Activated CD4-positive, CD25-positive, alpha-beta regulatory T cell treated with anti-CD3 and anti-CD28 coated beads, Interleukin-2, amount 50 U/mL, for 24 hours (primary cell): ENCODE results near the gene GUCY1A2.

Source experiments
- ATAC-seq, 2 donors: fragments of 150-1000 bp; cut with Tn5 transposase; one replicate each; pipeline ENCODE4 v1.10.0; 2021; ENCODE audit warnings: mild to moderate bottlenecking in 1 of 2, moderate library complexity in 1 of 2

The GUCY1A2 gene

DNA sequence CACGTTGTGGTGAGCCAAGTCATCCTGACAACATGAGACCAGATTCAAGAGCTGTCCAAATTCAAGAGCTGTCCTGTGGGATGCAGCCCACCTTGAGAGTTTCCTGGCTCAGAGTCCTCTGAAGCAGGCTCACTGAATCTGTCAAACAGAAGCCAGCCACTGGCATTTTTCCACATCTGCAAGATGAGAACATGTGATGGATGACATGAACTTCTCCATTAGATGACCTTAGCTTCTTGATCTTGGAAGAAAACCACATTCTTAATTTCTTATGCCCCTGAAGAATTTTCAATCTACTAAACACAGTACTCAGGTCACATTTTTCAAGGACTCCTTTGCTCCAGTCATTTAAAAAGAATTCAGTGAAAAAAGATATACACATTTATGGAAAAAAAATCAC is 291.0 kb downstream of the GUCY1A2 start:
- ATAC-seq: no peak

DNA sequence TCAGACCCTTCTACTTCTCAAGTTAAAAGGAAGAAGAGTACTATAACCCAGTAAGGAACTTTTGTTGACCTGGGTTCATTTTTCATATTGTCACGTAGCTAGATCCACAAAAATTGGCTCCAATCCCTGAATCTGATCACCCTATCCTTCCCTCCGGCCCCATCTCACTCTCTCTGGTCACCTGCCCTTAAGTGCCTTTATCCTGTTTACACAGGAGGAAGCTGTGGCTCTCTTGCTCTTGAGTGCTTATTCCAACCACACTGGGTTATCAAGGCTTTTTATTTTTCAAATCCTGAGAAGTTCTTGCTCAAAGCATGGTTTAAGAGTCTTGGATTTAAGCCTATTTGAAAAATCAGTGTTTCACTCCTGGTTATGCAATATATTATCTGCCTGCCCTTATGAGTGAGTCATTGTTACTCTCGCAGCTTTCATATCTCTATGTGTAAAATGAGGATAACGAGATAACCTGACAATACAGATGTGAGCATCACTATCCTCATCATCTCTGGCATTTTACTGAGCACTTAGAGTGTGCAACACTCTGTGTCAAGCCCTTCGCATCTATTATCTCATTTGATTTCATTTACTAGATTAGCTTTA is 293.9 kb downstream of the GUCY1A2 start:
- no peak for ATAC-seq

DNA sequence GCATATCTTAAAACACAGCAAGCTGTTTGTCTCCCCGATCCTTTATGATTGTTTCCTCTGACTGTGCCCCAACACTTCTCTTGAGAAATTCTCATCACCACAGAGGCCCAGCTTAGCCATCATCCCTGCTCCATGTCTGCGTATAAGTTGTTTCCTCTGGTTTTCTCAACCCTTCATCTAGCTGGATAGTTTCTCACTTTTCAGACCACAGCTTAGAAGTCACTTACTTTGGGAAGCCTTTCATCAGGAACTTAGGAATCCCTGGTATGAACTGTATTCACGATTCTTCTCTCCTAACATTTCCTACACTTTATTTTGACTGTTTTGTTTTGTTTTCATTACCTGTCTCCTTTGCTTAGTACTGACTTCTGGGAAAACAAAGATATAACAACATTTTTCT is 295.2 kb downstream of the GUCY1A2 start:
- ATAC-seq: no peak

DNA sequence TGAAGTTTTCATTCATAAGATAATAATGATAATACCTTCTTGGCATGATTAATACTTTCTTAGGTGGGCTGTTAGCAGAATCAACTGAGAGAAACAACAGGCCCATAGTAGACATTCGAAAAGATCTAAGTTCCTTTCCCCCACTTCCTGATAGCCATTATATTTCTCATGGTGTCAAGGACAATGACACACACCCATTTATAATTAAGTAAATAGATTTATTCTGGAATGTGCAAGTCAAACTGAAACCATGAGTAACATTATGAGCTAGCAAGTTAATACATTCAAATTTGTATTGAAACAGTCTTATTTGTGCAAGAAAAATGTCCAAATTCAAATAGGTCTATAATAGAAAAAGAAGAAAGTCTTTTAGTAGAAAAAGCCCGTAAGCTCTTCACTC is 301.1 kb downstream of the GUCY1A2 start:
- ATAC-seq: no peak

DNA sequence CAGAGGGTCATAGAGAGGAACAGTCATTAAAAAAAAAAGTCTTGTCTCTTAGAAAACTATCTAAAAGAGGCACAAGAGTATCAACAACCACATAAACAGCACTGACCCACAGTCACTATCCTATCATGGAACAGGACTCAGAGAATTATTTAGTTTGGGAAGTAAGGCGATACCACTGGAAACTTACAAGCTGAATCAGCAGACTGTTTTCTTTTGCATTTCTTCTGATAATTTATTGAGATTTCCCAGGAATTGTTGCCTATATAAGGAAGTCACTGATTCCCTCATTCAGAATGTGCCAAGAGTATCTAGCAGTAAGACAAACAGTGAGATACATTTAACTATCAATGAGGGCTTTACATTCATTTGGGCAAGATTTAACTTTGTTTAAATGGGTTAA is 304.1 kb downstream of the GUCY1A2 start:
- ATAC-seq: no peak

DNA sequence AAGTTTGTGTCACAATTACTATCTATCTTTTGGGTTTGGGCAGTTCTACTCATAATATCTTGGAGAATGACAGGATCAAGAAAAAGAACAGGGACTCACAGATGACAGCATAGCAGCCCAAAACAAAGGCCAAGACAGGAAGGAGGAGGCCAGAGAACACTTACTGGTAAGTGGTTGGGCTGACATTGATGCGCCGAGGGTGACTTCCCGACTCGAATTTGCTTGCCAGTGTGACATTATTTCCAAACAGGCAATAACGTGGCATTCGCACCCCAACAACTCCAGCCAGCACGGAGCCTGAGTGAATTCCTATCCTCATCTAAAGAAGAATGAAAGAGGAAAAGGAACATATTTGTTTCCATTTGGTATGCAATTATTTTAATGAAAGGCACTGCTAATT is 309.9 kb downstream of the GUCY1A2 start:
- no peak for ATAC-seq

DNA sequence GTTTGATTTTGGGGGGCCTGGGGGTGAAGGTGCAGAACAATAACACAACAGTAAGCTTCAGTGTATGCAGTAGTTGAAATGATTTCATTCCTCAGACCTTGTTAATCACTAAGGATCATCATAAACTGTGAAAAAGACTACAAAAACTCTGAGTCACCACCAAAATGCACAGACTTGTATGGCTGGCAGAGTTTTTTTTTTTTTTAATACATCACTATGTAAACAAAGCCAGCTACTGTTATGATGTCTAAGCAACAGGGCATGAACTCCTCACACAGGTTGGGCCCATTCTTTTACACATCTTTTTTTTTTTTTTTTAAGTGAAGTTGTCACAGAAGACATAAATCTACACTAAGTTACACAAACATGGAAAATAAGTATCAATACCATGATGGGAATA is 311.9 kb downstream of the GUCY1A2 start:
- no peak for ATAC-seq

DNA sequence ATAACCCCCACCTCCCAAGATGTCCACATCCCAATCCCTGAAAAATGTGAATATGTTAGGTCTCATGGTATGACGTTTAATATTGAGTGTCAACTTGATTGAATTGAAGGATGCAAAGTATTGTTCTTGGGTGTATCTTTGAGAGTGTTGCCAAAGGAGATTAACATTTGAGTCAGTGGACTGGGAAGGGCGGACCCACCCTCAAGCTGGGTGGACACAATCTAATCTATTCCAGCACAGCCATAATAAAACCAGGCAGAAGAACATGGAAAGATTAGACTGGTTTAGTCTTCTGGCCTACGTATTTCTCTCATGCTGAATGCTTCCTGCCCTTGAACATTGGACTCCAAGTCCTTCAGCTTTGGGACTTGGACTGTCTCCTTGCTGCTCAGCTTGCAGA is 315.5 kb downstream of the GUCY1A2 start:
- no peak for ATAC-seq

DNA sequence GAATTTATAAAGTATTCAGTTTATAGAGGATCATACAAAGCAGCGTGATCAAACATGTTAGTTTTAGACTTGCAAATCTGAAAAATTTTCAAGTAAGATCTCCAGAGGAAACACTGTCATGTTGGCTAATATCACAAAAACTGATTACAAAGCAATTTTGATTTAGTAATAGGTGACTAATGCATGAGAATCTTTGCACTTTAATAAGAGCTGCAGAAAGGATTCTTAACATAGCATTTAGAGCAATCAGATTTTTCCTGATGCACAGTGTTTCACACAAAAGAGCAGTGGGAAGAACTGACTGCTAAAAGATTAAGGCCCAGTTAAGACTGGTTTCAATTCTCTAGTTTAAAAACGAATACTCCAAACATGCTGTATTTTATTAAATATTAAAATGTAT is 321.2 kb downstream of the GUCY1A2 start:
- ATAC-seq: no peak

DNA sequence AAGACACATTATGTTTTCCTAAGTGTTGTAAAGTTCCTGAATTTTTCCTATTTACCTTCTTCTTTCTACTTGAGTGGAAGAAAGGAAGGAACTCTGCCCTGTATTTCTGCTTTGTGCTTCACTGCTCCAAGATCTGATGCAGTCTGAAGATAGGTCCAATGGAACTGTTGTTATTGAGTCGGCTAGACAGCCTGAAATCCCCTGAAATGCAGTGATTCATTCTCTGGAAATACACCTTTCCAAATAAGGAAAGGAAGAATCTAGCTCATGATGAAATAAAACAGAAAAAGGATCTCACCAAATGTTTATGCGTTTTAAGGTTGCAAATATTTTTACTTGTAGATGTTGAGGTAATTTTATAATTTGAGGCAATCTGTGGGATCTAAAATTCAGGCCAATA is 322.8 kb downstream of the GUCY1A2 start:
- ATAC-seq: no peak

DNA sequence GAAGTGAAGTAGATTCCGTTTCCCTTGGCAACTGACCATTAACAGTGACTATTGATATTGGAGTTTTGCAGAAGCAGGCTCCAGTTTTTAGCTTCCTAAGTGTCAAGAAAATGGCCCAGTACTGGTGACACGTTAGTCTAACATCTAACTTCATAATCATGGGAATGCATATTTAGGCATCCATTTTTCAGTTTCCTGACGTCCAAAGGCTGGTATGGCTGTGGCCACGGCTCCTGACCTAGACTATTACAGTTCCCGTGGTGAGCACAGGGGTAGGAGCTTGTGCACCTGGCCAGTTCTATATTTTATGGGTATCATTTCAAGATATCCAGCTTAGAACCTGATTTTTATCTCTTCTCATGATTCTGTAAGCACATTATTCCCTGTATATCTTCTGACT is 323.8 kb downstream of the GUCY1A2 start:
- no peak for ATAC-seq

DNA sequence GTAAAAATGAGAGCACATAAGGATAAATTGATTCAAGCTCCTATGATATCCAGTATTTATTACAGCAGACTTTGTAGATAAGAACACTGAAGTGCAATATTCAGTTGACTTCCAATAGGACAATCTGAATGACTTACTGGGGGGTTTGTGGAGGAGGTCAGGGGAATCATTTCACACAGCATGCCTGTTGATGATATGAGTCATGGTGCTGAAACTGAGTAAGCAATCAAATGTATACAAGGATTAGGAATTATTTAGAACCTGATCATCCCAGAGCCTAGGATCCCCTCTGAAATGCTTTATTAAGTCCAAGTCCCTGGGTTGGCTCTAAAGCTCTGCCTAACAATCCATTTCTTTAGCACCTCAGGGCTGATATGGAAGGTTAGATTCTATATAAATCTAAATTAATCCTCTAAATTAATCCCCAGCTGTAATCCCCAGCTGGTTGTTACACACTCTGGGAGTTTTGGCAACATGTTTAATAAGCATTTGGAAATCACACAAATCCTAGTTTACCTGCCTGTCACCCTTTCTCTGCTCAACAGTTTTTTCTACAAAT is 326.4 kb downstream of the GUCY1A2 start:
- no peak for ATAC-seq

DNA sequence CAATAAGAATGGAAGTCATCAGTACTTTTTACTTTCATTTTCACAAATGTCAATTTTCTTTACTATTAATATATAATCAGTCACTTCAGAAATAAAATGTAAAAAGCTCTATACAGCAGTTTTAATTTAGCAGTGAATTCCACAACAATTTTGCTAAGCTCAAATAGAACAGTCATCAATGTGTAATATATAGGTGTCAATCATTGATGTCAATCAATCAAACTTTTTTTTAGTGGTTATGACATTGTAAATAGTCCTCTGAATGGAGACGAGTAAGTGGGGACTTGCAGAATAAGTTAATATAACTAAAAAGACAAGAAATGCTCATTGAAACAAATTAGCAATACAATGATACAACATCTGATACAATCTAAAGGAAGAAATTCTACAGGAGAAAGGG is 327.4 kb downstream of the GUCY1A2 start:
- ATAC-seq: no peak

DNA sequence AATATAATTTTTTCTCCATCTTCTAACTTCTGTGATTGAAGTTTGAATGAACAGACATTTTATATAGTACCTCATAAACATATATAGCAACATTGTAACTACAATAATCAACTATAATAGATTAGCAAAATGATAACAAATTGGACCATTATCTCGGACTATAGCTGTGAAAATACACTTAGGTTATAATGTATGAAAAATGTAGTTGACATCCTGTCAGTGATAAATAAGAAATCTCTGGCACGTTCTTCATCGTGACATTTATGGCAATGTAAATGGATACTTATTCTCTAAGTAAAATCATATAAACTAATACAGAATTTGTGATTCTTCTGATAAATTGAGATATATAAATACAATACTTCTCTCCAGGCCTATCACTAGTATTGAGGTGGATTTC is 333.3 kb downstream of the GUCY1A2 start:
- ATAC-seq: no peak

DNA sequence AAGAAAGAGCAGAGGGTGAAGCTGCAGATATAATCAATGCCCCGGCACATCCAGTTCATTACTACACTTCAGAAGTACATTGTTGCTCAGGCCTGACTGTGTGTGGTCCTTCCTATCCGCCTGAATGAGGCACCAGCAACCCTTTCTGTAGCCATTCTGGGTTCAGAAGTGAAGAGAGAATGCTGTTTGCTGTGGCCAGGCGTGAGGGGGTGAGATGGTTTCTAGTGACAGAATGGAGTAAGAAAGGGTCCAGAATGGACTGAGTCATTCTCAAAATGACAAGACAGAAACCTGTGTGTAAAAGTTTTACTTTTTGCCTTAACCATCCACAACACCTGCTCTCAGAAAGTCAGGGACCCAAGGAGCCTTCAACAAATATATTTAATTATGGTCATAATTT is 334.8 kb downstream of the GUCY1A2 start:
- ATAC-seq: no peak

DNA sequence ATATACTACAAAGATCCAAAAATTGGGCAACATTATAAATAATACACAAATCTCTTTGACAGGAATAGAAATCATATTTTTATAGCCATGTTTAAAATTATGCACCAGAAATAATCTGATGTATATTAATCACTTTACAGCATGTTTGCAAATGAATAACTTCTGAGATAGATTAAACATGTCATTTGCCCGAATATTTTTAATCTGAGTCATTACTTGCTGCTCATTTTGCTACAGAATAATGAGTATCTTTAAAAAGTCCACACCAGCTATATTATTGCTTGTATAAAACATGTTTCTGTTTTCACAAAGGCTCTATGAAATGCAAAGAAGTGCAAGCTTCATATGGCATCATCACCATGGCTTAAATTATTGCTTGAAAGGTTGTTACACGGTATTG is 336.8 kb downstream of the GUCY1A2 start:
- no peak for ATAC-seq

DNA sequence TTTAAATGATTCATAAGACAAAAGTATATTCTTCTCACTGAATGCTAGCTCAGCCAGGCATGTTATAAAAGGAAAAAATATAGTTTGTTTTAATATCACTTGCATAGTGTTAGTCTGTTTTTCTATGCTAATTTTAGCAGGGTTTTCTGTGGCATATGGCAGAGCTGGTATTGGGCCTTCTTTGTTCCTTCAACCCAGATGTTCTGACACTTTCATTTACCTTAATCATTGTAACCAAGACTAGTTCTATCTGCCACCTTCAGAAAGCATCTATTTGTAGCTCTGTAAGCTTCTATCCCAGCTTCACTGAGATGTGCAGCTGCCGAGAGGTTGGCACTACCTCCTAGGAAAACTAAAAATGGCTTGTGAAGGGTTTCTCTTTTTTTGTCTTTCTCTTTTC is 338.7 kb downstream of the GUCY1A2 start:
- ATAC-seq: no peak

DNA sequence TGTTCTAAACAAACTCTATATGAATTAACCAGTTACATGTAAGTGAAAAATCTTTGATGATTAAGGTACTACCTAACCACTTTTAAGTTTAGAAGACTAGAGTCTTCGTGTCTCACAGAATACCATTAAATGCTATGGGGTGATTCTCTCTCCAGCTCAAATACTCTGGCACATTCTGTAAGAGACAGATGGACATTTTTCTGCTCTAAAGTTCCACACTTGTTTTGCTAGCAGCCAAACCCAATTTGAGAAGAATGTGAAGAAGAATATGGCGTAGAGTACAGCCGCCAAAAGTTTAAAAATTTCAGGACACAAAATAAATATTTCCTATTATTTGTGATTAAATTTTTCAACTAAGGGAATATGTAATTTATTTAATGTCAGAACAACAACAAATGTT is 339.1 kb downstream of the GUCY1A2 start:
- no peak for ATAC-seq

DNA sequence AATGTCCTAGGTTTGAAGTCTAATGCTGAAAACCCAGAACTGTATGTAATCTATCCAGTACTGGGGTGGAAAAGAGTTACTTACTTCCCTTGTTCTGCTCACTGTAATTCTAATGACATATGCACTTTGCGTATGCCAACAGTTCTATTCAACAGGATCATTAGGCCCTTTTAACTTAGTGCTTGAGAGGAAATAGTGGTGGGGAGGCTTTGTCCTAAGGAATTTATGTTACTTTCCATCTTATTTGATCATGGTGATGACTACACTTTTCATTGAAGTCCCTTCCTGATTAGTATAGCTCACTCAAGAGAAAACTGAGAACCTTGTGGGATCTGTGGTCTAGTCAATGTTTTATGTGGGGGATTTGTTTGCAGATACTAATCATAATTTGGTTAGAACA is 348.2 kb downstream of the GUCY1A2 start:
- no peak for ATAC-seq

DNA sequence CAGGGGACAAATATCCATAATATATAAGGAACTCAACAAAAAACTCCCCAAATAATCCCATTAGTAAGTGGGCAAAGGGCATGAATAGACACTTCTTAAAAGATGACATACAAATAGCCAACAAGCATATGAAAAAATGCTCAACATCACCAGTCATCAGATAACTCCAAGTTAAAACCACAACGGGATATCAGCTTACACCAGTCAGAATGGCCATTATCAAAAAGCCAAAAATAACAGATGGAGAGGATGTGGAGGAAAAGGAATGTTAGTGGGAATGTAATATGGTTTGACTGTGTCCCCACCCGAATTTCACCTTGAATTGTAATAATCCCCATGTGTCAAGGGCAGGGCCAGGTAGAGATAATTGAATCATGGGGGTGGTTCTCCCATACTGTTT is 350.1 kb downstream of the GUCY1A2 start:
- ATAC-seq: no peak

DNA sequence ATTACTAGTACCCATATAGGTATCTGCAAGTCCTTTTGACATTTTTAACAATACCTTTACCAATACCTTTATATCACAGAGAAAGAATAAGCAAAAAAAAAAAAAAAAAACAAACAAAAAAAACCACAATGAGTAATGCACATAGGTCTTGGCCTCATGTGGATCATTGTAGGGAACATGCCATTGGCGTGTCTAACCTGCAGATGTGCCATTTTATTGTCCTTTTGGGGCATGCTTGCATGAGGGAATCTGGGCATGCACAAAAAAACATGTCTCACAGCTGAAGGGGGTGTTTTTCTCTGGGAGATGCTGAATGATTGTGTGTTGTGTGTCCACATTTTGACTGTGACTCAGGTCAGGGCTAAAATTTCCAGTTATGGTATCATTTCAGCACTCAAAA is 361.6 kb downstream of the GUCY1A2 start:
- ATAC-seq: no peak

DNA sequence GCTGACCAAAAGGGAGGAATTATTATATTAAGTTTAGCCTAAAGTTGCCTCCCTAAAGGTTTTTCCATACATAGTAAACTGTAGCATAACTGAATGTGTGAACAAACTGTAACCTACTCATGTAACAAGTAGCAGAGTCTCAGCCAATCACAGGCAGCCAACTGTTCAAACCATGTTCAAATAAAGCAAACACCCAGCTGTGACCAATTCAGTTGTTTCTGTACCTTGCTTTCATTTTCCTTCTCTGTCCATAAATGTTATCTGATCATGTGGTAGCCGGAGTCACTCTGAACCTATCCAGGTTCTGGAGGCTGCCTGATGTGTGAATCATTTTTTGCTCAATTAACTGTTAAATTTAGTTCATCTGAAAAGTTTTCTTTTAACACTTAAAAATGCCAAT is 373.5 kb downstream of the GUCY1A2 start:
- ATAC-seq: no peak

DNA sequence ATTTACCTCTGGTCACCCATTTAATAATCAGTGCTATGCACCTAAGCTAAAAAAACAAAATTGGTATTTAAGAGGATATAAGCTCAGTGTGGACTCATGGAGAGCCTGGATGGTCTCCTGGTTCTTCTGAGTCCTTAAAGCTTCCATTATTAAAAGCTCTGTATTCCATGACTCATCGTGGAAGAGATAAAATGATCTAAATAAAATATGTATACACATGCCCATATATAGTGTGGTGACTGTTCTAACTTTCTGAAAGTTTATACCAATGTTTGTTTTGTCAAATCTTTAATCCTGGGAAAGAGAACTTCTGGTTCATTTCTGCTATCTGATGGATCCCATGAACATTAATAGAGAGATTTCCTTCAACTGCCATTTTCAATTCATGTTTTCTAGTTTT is 375.9 kb downstream of the GUCY1A2 start:
- no peak for ATAC-seq

DNA sequence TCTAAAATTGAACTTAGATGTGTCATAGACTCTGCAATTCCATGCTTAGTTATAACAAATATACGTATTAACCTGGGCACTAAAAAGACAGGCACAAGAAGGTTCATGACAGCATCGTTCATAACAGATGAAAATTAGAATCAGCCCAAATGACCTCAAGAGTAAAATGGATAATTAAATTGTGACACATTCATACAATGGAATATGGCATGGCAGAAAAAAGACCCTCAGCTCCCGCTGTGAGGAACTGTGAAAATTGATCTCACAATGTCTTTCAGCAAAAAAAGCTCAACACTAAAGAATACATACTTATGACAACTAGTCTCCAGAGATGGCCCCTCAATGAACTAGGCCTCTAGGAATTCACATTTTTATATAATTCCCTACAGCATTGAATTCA is 386.0 kb downstream of the GUCY1A2 start:
- no peak for ATAC-seq

DNA sequence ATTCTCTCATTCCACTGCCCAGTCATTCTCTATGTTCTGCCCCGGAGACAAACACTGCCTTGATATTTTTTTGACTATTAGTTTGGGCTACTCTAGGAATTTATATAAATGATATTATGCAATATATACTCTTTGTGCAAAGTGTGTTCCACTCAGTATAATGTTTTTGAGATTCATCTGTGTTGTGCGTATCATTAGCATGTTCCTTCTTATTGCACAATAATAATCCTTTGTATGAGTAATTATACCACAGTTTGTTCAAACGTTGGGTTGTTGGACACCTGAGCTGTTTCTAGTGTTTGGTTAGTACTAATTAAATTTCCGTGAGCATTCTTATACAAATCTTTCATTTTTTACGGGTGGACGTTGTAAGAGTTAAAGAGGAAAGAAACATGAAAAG is 390.6 kb downstream of the GUCY1A2 start:
- no peak for ATAC-seq

DNA sequence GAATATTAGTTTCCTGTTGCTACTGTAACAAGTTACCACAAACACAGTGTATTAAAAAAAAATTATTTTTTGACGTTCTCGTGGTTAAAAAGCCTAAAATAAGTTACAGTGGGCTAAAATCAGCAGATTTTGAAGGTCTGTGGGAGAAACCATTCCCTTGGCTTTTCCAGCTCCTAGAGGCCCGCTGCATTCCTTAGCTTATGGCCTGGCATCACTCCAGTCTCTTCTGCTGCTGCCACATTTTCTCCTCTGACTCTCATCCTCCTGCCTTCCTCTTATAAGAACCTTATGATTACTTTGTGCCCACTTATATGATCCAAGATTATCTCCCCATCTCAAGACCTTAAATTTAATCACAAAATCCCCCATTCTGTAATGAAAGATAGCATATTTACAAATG is 392.7 kb downstream of the GUCY1A2 start:
- no peak for ATAC-seq
